Endothelial cell of umbilical vein (primary cell): Measurements from ENCODE around the gene RGS11. TPM values are rescaled to one million over a fixed set of nuclear protein-coding genes. Genes with fewer than 3 reads are reported as not detected.

Source experiments
- BruUV-seq: library from RNA; stranded (reverse); fragments of 400-500 nt; replicated peaks from 2 replicates; lab custom pipeline; 2021; lab: Mats Ljungman, UMichigan
- CTCF ChIA-PET: fragments of 300-600, 350-600 bp; sonication (Branson Sonifier 250); formaldehyde crosslinking; loops from one replicate; lab custom pipeline; 2021; ENCODE audit warnings: antibody characterized with exemption, inconsistent platforms; lab: Charles Lee
- POLR2A ChIA-PET: fragments of 300-600, 350-600 bp; sonication (Branson Sonifier 250); formaldehyde crosslinking; loops from one replicate; lab custom pipeline; 2021; ENCODE audit warnings: antibody characterized with exemption, inconsistent platforms; lab: Charles Lee
- DNase-seq: peaks from one replicate; pipeline ENCODE4 v3.0.0-alpha.2; 2011; ENCODE audit warnings: low read depth, low spot score
- FAIRE-seq: peaks from 2 replicates; lab custom pipeline; 2011; peaks lifted over from hg19 to GRCh38; lab: Jason Lieb, UNC
- H2AFZ ChIP-seq: 2 replicates; pipeline ENCODE4 v1.6.0; 2012; ENCODE audit warnings: low read depth, low read length, control low read depth, inconsistent platforms
- H3K27ac ChIP-seq: 2 replicates; pipeline ENCODE4 v1.5.1; 2011; ENCODE audit warnings: low read depth, mild to moderate bottlenecking, control low read depth, low read length, moderate library complexity; ENCODE audit not compliant: insufficient read depth
- H3K27me3 ChIP-seq, 2 experiments: 2 replicates each; pipeline versions ENCODE4 v1.6.0 to v1.6.1; 2011; ENCODE audit warnings: low read length in 2 of 2, mixed read lengths in 1 of 2; ENCODE audit not compliant: control insufficient read depth in 2 of 2, insufficient read depth in 2 of 2
- H3K36me3 ChIP-seq, 2 experiments: 2 replicates in 1 of 2; 3 replicates in 1 of 2; pipeline ENCODE4 v1.5.1; 2011; ENCODE audit warnings: low read length in 2 of 2, mild to moderate bottlenecking in 1 of 2, moderate library complexity in 1 of 2; ENCODE audit not compliant: control insufficient read depth in 2 of 2, insufficient read depth in 2 of 2; ENCODE audit errors: extremely low read depth in 1 of 2
- H3K4me1 ChIP-seq: 3 replicates; pipeline ENCODE4 v1.5.1; 2011; ENCODE audit warnings: mild to moderate bottlenecking, low read length; ENCODE audit not compliant: control insufficient read depth, insufficient read depth; ENCODE audit errors: extremely low read depth
- H3K4me2 ChIP-seq: 2 replicates; pipeline ENCODE4 v1.6.1; 2011; ENCODE audit warnings: low read length, control low read depth, mixed read lengths; ENCODE audit not compliant: insufficient read depth
- H3K4me3 ChIP-seq, 3 experiments: fragments of 200-600 bp in 1 of 3; sonication (generic), shearing (Covaris generic) in 1 of 3; replicated peaks in 1 of 3; 2 replicates each; pipeline ENCODE4 v1.5.1; 2011 to 2016; ENCODE audit warnings: control low read depth in 3 of 3, low read length in 3 of 3, mild to moderate bottlenecking in 2 of 3, inconsistent platforms in 1 of 3, low read depth in 1 of 3, moderate library complexity in 1 of 3; ENCODE audit not compliant: insufficient read depth in 1 of 3
- H3K79me2 ChIP-seq: 2 replicates; pipeline ENCODE4 v1.6.0; 2012; ENCODE audit warnings: low read length, inconsistent platforms; ENCODE audit not compliant: control insufficient read depth, insufficient read depth
- H3K9ac ChIP-seq: replicated peaks from 2 replicates; pipeline ENCODE3; 2011; ENCODE audit warnings: low read length, control low read depth; ENCODE audit not compliant: insufficient read depth; ENCODE audit errors: extremely low read depth
- H3K9me1 ChIP-seq: replicated peaks from 3 replicates; pipeline ENCODE4 v1.6.0; 2011; ENCODE audit warnings: mild to moderate bottlenecking, low read length; ENCODE audit not compliant: control insufficient read depth, insufficient read depth; ENCODE audit errors: extremely low read depth
- H3K9me3 ChIP-seq: replicated peaks from 2 replicates; pipeline ENCODE4 v1.5.1; 2012; ENCODE audit warnings: low read length, inconsistent platforms; ENCODE audit not compliant: control insufficient read depth, insufficient read depth
- H4K20me1 ChIP-seq: replicated peaks from 2 replicates; pipeline ENCODE3; 2011; ENCODE audit warnings: mild to moderate bottlenecking, low read length; ENCODE audit not compliant: control insufficient read depth, insufficient read depth; ENCODE audit errors: extremely low read depth
- EZH2 ChIP-seq: IDR thresholded peaks from 2 replicates; pipeline ENCODE4 v1.6.1; 2012; ENCODE audit warnings: borderline replicate concordance, low read depth, mild to moderate bottlenecking, moderate library complexity, low read length, inconsistent platforms; ENCODE audit not compliant: severe bottlenecking
- FOS ChIP-seq: IDR thresholded peaks from 2 replicates; pipeline ENCODE4 v1.6.1; 2011; ENCODE audit warnings: mild to moderate bottlenecking, low read length, moderate library complexity, borderline replicate concordance; ENCODE audit not compliant: insufficient read depth
- GATA2 ChIP-seq: IDR thresholded peaks from 2 replicates; pipeline ENCODE4 v1.7.0; 2011; ENCODE audit warnings: low read depth, mild to moderate bottlenecking, moderate library complexity, mixed read lengths, low read length; ENCODE audit not compliant: insufficient read length, insufficient read depth
- JUN ChIP-seq: IDR thresholded peaks from 2 replicates; pipeline ENCODE4 v1.6.1; 2011; ENCODE audit warnings: borderline replicate concordance, low read depth; ENCODE audit not compliant: insufficient read length, insufficient read depth
- MAX ChIP-seq: IDR thresholded peaks from 2 replicates; pipeline ENCODE4 v1.6.1; 2011; ENCODE audit not compliant: insufficient read depth, insufficient read length
- MYC ChIP-seq: IDR thresholded peaks from one replicate; pipeline ENCODE4 v1.6.1; 2011; ENCODE audit warnings: mild to moderate bottlenecking, low read depth, low read length
- POLR2A ChIP-seq: IDR thresholded peaks from 2 replicates; pipeline ENCODE4 v1.6.1; 2012; ENCODE audit warnings: low read depth, mild to moderate bottlenecking, control low read depth, low read length
- POLR2AphosphoS5 ChIP-seq: IDR thresholded peaks from 2 replicates; pipeline ENCODE4 v1.6.1; 2012; ENCODE audit warnings: low read depth, mild to moderate bottlenecking, control low read depth, low read length, moderate library complexity; ENCODE audit not compliant: insufficient read depth
- dilution Hi-C: fragments of 300-500 bp; cut with MboI; formaldehyde crosslinking; loops from one replicate; pipeline ENCODE4 v1.15.0; 2019; ENCODE audit warnings: low sequenced_read_pairs; ENCODE audit not compliant: extremely low pct_ligation_motif_present
- intact Hi-C: fragments of 100-400 bp; cut with micrococcal nuclease; formaldehyde crosslinking; loops from one replicate; pipeline ENCODE4 v1.10.0; 2022
- polyA plus RNA-seq, 4 experiments: library from polyadenylated mRNA; depleted of rRNA in 3 of 4; stranded (reverse) in 3 of 4; unstranded in 1 of 4; fragments of >200 nt; gene quantifications; 2 replicates each; pipeline versions ENCODE4 v1.2.1 to v1.2.3, GENCODE V29; 2011 to 2012; ENCODE audit warnings: missing spikeins in 1 of 4
- total RNA-seq: library from RNA; stranded (reverse); gene quantifications from 2 replicates; pipeline ENCODE4 v1.2.3, GENCODE V29; 2021

The RGS11 gene
- total and polyA plus RNA-seq, 2 donors (not counting 3 experiments of a cell fraction or from before 2014, with no cell fraction given), result 3.0 to 4.9 TPM

- Histone ChIP-seq H2AFZ (no peak overlapping the region), H3K4me1 (no peaks in the 10 kb centered on the region), H3K27me3 (peaks cover 2 to 4% of the 10 kb centered on the region in 2 experiments), H3K9me1 (no peaks in the 10 kb centered on the region), H3K9me3 (no peaks in the 10 kb centered on the region), H4K20me1 (no peaks in the 10 kb centered on the region), H3K27ac (no peak overlapping the region), H3K4me2 (no peak overlapping the region), H3K4me3 (no peak overlapping the region), H3K36me3 (peaks cover 0 to 13% of the 10 kb centered on the region in 2 experiments), H3K79me2 (no peaks in the 10 kb centered on the region), H3K9ac (no peak overlapping the region)
- ChIA-PET CTCF (no interaction called here), POLR2A (no interaction called here)
- DNase-seq (no peak), FAIRE-seq (no peak)
- intact Hi-C loops (no loop called here), dilution Hi-C loops (no loop called here)
- no TSS peak for BruUV-seq
- TF ChIP-seq POLR2AphosphoS5, result no peak
- no peak for TF ChIP-seq GATA2
- TF ChIP-seq MYC, result no peak
- TF ChIP-seq MAX, result no peak
- TF ChIP-seq JUN, result no peak
- no peak for TF ChIP-seq EZH2
- TF ChIP-seq POLR2A, result no peak
- TF ChIP-seq FOS, result no peak
Measured at GRCh38 chr16:285146-286055, 9.7 kb upstream of the RGS11 start.
